Measurements from ENCODE around the gene HTATSF1.

The HTATSF1 gene

DNA sequence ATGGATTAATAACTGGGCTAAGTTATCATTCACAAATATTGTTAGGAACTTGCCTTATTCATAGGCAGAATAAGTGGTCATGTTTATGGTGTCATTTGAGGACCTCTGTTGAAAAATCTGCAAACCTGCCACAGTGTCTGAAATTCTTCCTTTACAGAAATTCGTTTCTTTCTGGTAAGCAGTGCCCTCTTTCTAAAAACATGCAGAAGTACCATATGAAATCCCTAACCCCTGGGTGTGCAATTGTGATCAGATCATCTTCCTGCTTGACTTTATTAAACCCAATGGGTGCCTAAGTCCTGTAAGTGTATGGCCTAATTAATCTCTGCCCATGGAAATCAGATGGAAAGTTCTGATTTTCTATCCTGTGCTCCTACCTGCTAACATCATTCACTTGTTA, 4.4 kb upstream of the HTATSF1 start:
- no peak for DNase-seq (ENCODE audit: insufficient read length, low spot score)
- TF ChIP-seq PAX5 (IDR thresholded peaks at IDR 0.05; ENCODE audit: insufficient read depth, low read length, severe bottlenecking): no peak
- no peak for TF ChIP-seq SPI1 (IDR thresholded peaks at IDR 0.05; ENCODE audit: low read depth, low read length)
- no peak for TF ChIP-seq POU2F2 (IDR thresholded peaks at IDR 0.05; ENCODE audit: low read depth, low read length)
- TF ChIP-seq POLR2A (IDR thresholded peaks at IDR 0.05; ENCODE audit: low read depth, low read length): no peak
- no peak for TF ChIP-seq TAF1 (IDR thresholded peaks at IDR 0.05; ENCODE audit: low read depth, low read length)
- TF ChIP-seq POLR2AphosphoS5 (IDR thresholded peaks at IDR 0.05; ENCODE audit: low read depth, low read length): no peak
- no peak for FAIRE-seq

DNA sequence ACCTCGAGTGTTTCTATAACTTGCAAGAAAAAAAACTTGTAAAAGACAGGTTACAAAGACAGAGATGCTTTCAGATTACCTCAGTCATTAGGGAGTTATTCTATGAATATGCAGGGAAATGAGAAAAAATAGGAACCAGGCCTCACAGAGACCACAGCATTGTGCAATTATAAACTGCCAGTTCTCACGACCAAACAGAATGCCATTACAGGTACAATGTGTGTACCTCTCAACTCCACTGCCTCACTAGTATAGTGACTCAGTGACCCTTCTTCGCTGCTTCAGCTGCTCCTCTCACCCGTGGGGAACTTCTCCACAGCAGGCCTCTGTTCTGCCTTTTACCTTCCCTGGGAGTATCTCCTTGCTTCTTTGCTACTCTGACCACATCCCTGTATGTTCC, 2.3 kb upstream of the HTATSF1 start:
- TF ChIP-seq POLR2A (IDR thresholded peaks at IDR 0.05; ENCODE audit: low read depth, low read length) (no peak), POU2F2 (IDR thresholded peaks at IDR 0.05; ENCODE audit: low read depth, low read length) (no peak), TAF1 (IDR thresholded peaks at IDR 0.05; ENCODE audit: low read depth, low read length) (no peak), PAX5 (IDR thresholded peaks at IDR 0.05; ENCODE audit: insufficient read depth, low read length, severe bottlenecking) (no peak), SPI1 (IDR thresholded peaks at IDR 0.05; ENCODE audit: low read depth, low read length) (no peak), POLR2AphosphoS5 (IDR thresholded peaks at IDR 0.05; ENCODE audit: low read depth, low read length) (no peak)
- DNase-seq (ENCODE audit: insufficient read length, low spot score) (no peak), FAIRE-seq (no peak)

GRCh38 chrX:136496186-136496763, 1.1 kb upstream of the HTATSF1 start:
- FAIRE-seq (no peak), DNase-seq (ENCODE audit: insufficient read length, low spot score) (no peak)
- TF ChIP-seq POLR2AphosphoS5 (IDR thresholded peaks at IDR 0.05; ENCODE audit: low read depth, low read length): 0 out of 2 replicates have a peak, but pooled peaks have one; percentile 42
- TF ChIP-seq PAX5 (IDR thresholded peaks at IDR 0.05; ENCODE audit: insufficient read depth, low read length, severe bottlenecking): no peak

- peak; percentile 100 for FAIRE-seq
- TF ChIP-seq PAX5 (IDR thresholded peaks at IDR 0.05; ENCODE audit: insufficient read depth, low read length, severe bottlenecking) (peak; percentile 13), POLR2A (IDR thresholded peaks at IDR 0.05; ENCODE audit: low read depth, low read length) (no peak), SPI1 (IDR thresholded peaks at IDR 0.05; ENCODE audit: low read depth, low read length) (no peak), TAF1 (IDR thresholded peaks at IDR 0.05; ENCODE audit: low read depth, low read length) (no peak; the same call in 1 of the 2 replicates), POLR2AphosphoS5 (IDR thresholded peaks at IDR 0.05; ENCODE audit: low read depth, low read length) (0 out of 2 replicates have a peak, but pooled peaks have one; percentile 26), POU2F2 (IDR thresholded peaks at IDR 0.05; ENCODE audit: low read depth, low read length) (no peak)
These were observed 432 bp upstream of the HTATSF1 start for GRCh38 chrX:136496764-136497555.

DNA sequence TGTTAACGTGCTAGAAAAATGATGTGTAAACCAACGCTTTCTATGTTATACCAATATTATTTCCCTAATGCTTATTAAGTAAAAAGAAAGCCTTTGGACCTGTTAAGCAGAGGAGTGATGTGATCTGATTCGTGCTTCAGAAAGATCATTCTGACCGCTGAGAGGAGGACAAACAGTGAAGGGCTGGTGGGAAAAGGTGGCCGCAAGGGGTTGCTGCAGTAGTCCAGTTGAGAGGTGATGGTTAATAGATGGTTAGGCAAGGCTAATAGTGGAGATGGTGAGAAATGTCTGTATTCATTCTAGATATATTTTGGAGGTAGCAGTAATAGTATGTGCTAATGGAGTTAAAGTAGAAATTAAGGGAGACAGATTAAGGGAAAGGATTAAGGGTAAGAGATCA, 21.7 kb downstream of the HTATSF1 start:
- TF ChIP-seq POU2F2 (IDR thresholded peaks at IDR 0.05; ENCODE audit: low read depth, low read length) (no peak), POLR2AphosphoS5 (IDR thresholded peaks at IDR 0.05; ENCODE audit: low read depth, low read length) (no peak), POLR2A (IDR thresholded peaks at IDR 0.05; ENCODE audit: low read depth, low read length) (no peak), SPI1 (IDR thresholded peaks at IDR 0.05; ENCODE audit: low read depth, low read length) (no peak), TAF1 (IDR thresholded peaks at IDR 0.05; ENCODE audit: low read depth, low read length) (no peak), PAX5 (IDR thresholded peaks at IDR 0.05; ENCODE audit: insufficient read depth, low read length, severe bottlenecking) (no peak)
- DNase-seq (ENCODE audit: insufficient read length, low spot score): no peak
- FAIRE-seq: no peak

More at GRCh38 chrX:136496764-136497555, 432 bp upstream of the HTATSF1 start:
- peak; percentile 39 for DNase-seq (ENCODE audit: insufficient read length, low spot score)

DNA sequence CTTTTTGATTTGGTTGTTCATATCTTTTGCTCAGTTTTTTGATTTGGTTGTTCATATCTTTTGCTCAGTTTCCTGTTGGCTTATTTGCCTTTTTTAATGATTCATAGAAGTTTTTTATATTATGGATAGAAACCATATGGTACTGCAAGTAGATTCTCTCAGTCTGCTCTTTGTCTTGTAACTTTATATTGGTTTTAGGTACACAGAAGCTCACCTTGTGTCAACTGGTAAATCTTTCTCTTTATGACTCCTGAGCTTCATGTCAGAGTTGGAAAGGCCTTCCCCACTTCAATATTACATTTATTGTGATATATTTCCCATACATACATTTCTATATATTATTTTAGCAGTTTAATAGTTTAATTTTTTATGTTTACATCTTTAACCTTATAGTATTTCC, 26.4 kb downstream of the HTATSF1 start:
- no peak for TF ChIP-seq PAX5 (IDR thresholded peaks at IDR 0.05; ENCODE audit: insufficient read depth, low read length, severe bottlenecking)
- no peak for TF ChIP-seq SPI1 (IDR thresholded peaks at IDR 0.05; ENCODE audit: low read depth, low read length)
- no peak for TF ChIP-seq POU2F2 (IDR thresholded peaks at IDR 0.05; ENCODE audit: low read depth, low read length)
- no peak for TF ChIP-seq POLR2AphosphoS5 (IDR thresholded peaks at IDR 0.05; ENCODE audit: low read depth, low read length)
- no peak for TF ChIP-seq TAF1 (IDR thresholded peaks at IDR 0.05; ENCODE audit: low read depth, low read length)
- TF ChIP-seq POLR2A (IDR thresholded peaks at IDR 0.05; ENCODE audit: low read depth, low read length): no peak
- FAIRE-seq (no peak), DNase-seq (ENCODE audit: insufficient read length, low spot score) (no peak)

GRCh38 chrX:136525738-136526606, 28.6 kb downstream of the HTATSF1 start:
- DNase-seq (ENCODE audit: insufficient read length, low spot score): no peak
- FAIRE-seq: peak; percentile 72
- TF ChIP-seq TAF1 (IDR thresholded peaks at IDR 0.05; ENCODE audit: low read depth, low read length) (no peak), POLR2AphosphoS5 (IDR thresholded peaks at IDR 0.05; ENCODE audit: low read depth, low read length) (no peak), POU2F2 (IDR thresholded peaks at IDR 0.05; ENCODE audit: low read depth, low read length) (no peak), PAX5 (IDR thresholded peaks at IDR 0.05; ENCODE audit: insufficient read depth, low read length, severe bottlenecking) (no peak), POLR2A (IDR thresholded peaks at IDR 0.05; ENCODE audit: low read depth, low read length) (no peak), SPI1 (IDR thresholded peaks at IDR 0.05; ENCODE audit: low read depth, low read length) (no peak)

DNA sequence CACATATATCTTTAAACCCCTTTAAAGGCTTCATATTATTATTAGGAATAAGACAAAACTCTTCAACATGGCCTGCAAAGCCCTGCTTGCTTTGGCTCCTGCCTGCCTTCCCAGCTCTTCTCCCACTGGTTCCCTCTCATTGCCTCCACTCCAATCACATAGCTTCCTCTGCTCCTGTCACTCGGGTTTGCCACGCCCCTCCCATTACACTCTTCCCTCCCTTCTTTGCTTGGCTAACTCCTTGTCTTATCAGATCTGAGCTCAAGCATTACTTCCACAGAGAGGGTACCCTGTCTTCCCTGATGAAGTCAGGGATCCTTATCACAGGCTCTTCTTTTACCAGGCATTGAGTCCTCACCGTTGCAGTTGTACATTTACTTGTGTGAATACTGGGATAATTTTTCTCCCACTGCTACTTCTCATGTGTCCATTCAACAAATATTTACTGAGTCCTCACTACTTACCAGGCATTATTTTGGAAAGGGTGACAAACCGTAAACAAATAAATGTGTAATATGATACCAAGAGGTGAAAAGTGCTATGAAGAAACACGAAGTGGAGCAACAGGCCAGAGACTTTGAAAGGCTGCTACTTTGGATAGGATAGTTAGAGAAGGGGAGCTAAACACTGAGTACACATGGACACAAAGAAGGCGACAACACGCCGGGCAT, 31.4 kb downstream of the HTATSF1 start:
- no peak for TF ChIP-seq TAF1 (IDR thresholded peaks at IDR 0.05; ENCODE audit: low read depth, low read length)
- no peak for TF ChIP-seq POU2F2 (IDR thresholded peaks at IDR 0.05; ENCODE audit: low read depth, low read length)
- no peak for TF ChIP-seq PAX5 (IDR thresholded peaks at IDR 0.05; ENCODE audit: insufficient read depth, low read length, severe bottlenecking)
- TF ChIP-seq POLR2A (IDR thresholded peaks at IDR 0.05; ENCODE audit: low read depth, low read length): no peak
- no peak for TF ChIP-seq SPI1 (IDR thresholded peaks at IDR 0.05; ENCODE audit: low read depth, low read length)
- TF ChIP-seq POLR2AphosphoS5 (IDR thresholded peaks at IDR 0.05; ENCODE audit: low read depth, low read length): no peak
- no peak for DNase-seq (ENCODE audit: insufficient read length, low spot score)
- no peak for FAIRE-seq

All from GM12891 (cell line).